Neural crest cell (in vitro differentiated cells): ENCODE measurements around the gene GAREM1. TPM values are rescaled to one million over a fixed set of nuclear protein-coding genes. Genes with fewer than 3 reads are reported as not detected.

ENCODE experiments used
- DNase-seq: peaks from one replicate; pipeline ENCODE4 v3.0.0; 2021; ENCODE audit warnings: low read depth, mixed read lengths, low spot score
- H3K27ac Mint-ChIP-seq: one replicate; pipeline ENCODE4 v1.8.0; 2021; ENCODE audit warnings: mild to moderate bottlenecking, mixed read lengths; ENCODE audit not compliant: unreplicated experiment
- H3K27me3 Mint-ChIP-seq: 2 replicates; pipeline ENCODE4 v1.8.0; 2021; ENCODE audit warnings: low read depth, mild to moderate bottlenecking, mixed read lengths
- H3K36me3 Mint-ChIP-seq: 2 replicates; pipeline ENCODE4 v1.8.0; 2021; ENCODE audit warnings: low read depth, mild to moderate bottlenecking, mixed read lengths
- H3K4me1 Mint-ChIP-seq: 2 replicates; pipeline ENCODE4 v1.8.0; 2021; ENCODE audit warnings: mixed read lengths
- H3K4me3 Mint-ChIP-seq: one replicate; pipeline ENCODE4 v1.8.0; 2021; ENCODE audit warnings: mild to moderate bottlenecking, mixed read lengths
- H3K9me3 Mint-ChIP-seq: 2 replicates; pipeline ENCODE4 v1.8.0; 2021; ENCODE audit warnings: mixed read lengths
- CTCF ChIP-seq: fragments of 200-600 bp; sonication (generic); conservative IDR thresholded peaks from 2 replicates; pipeline ENCODE4 v1.5.0; 2021; ENCODE audit warnings: antibody characterized with exemption, mild to moderate bottlenecking
- total RNA-seq: library from RNA; stranded (reverse); gene quantifications from 2 replicates; pipeline ENCODE4 v1.2.1, GENCODE V29; 2021

Gene GAREM1
- total RNA-seq, 1 donor from 2014 or later, result 11.0 TPM

DNA sequence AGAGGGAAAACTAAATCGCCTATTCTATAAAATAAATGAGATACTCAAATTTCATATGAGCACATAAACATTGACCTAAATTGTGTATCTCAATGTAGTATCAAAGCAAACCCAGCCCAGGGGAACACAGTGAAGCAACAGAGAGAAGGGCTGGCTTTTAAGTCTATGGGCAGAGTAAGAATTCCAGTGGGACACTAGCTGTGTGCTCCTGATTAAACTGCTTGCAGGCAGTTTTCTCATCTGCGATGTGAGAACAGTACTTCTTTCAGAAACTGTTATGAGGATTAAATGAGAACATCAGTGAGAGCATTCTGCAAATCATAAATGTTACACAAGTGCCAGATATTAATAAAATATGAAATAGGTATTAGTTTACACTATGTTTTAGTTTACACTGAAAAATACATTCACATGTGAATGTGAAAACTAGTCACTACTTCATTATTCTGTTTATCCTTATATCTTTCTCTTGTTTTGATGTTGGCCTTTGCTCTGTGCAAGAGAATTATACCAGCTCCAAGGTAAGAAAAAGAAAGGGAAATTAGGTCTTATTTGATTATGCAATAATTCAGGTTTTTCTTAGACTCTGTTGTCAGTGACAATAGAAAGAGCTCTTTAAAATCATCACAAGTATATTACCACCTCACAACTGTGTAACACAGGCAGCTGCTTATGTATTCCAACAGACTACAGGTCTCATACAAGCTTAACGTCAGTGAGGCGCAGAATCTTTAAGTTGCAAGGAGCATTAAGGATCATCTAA, 47.5 kb downstream of the GAREM1 start:
- Mint-ChIP-seq H3K4me3 (no peak overlapping the region), H3K4me1 (peaks cover 49% of the 10 kb centered on the region), H3K27ac (peak overlapping the region; percentile 86), H3K9me3 (no peaks in the 10 kb centered on the region), H3K27me3 (no peaks in the 10 kb centered on the region), H3K36me3 (peaks cover 2% of the 10 kb centered on the region)
- no peak for DNase-seq
- no peak for TF ChIP-seq CTCF

GRCh38 chr18:32422201-32422600, 48.5 kb downstream of the GAREM1 start:
- H3K36me3 Mint-ChIP-seq, result peaks cover 5% of the 10 kb centered on the region
- no peaks in the 10 kb centered on the region for H3K27me3 Mint-ChIP-seq
- no peak overlapping the region for H3K4me3 Mint-ChIP-seq
- peaks cover 49% of the 10 kb centered on the region for H3K4me1 Mint-ChIP-seq
- no peak for DNase-seq
- peaks cover 4% of the 10 kb centered on the region for H3K9me3 Mint-ChIP-seq
- no peak for TF ChIP-seq CTCF
- H3K27ac Mint-ChIP-seq, result no peak overlapping the region

- H3K27ac Mint-ChIP-seq, result no peak overlapping the region
- no peak overlapping the region for H3K4me3 Mint-ChIP-seq
- peaks cover 7% of the 10 kb centered on the region for H3K9me3 Mint-ChIP-seq
- H3K4me1 Mint-ChIP-seq, result peaks cover 38% of the 10 kb centered on the region
- TF ChIP-seq CTCF, result no peak
- H3K36me3 Mint-ChIP-seq, result peaks cover 5% of the 10 kb centered on the region
- no peak for DNase-seq
- H3K27me3 Mint-ChIP-seq, result no peaks in the 10 kb centered on the region
These were observed 50.5 kb downstream of the GAREM1 start for GRCh38 chr18:32420084-32420750.

DNA sequence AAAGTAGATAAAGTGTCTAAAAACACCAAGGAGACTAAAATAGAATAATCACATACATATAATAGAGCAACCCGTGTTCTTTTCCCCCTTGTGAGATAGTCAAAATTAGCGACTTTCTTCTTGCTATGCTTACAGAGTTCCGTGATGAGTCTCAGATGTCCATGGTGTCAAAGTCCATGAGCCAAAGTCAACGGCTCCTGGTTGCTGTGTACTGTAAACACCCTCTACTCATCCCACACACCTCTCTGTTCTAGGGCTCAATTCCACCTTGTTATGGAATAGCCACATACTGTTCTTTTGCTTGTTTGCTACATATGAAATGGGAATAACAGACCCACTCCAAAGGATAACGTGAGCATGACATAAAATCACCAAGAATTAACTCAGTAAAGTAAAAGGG, 52.5 kb downstream of the GAREM1 start:
- Mint-ChIP-seq H3K27me3 (no peaks in the 10 kb centered on the region), H3K9me3 (peaks cover 8% of the 10 kb centered on the region), H3K36me3 (peaks cover 5% of the 10 kb centered on the region), H3K4me1 (peaks cover 24% of the 10 kb centered on the region), H3K4me3 (no peak overlapping the region), H3K27ac (no peak overlapping the region)
- TF ChIP-seq CTCF, result no peak
- no peak for DNase-seq

- DNase-seq, result no peak
- peaks cover 3% of the 10 kb centered on the region for H3K9me3 Mint-ChIP-seq
- no peaks in the 10 kb centered on the region for H3K4me1 Mint-ChIP-seq
- no peak overlapping the region for H3K4me3 Mint-ChIP-seq
- no peak overlapping the region for H3K27ac Mint-ChIP-seq
- no peak for TF ChIP-seq CTCF
- H3K36me3 Mint-ChIP-seq, result peaks cover 3% of the 10 kb centered on the region
- H3K27me3 Mint-ChIP-seq, result no peaks in the 10 kb centered on the region
These were observed 65.1 kb downstream of the GAREM1 start for GRCh38 chr18:32405588-32405987.
